C4-2B (cell line): ENCODE results near the gene TRIM14.

Experiments
- H3K27ac ChIP-seq: fragments of 450-650 bp; 2 replicates; pipeline ENCODE4 v1.5.1; 2017
- ZFX ChIP-seq: fragments of 450-650 bp; IDR thresholded peaks from 2 replicates; pipeline ENCODE4 v1.6.1; 2017
- TF ChIP-seq, protein P1 (sequence below): fragments of 450-650 bp; conservative IDR thresholded peaks from 2 replicates; pipeline ENCODE4 v1.5.1; 2017; ENCODE audit warnings: mild to moderate bottlenecking

The TRIM14 gene

DNA sequence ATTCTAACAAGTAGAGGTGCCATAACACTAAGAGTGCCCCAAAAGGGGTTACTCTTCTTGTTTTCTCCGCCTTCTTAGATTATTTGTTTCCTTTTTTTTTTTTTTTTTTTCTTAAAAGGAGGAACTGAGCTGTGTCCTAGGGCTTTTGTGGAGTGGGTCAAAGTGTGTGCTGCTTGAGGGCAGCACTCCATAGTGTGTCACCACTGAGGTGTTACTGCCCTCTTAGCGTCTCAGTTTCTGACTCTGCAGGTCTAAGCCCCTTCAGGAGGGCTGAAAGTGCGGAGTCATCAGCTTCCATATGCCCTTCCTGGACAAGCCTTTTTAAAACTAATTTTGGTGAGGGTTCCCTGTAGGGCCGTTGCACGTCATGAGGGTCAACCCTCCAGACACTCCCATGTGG lies 75.1 kb downstream of the TRIM14 start:
- no peak for TF ChIP-seq ZFX
- TF ChIP-seq, protein P1, sequence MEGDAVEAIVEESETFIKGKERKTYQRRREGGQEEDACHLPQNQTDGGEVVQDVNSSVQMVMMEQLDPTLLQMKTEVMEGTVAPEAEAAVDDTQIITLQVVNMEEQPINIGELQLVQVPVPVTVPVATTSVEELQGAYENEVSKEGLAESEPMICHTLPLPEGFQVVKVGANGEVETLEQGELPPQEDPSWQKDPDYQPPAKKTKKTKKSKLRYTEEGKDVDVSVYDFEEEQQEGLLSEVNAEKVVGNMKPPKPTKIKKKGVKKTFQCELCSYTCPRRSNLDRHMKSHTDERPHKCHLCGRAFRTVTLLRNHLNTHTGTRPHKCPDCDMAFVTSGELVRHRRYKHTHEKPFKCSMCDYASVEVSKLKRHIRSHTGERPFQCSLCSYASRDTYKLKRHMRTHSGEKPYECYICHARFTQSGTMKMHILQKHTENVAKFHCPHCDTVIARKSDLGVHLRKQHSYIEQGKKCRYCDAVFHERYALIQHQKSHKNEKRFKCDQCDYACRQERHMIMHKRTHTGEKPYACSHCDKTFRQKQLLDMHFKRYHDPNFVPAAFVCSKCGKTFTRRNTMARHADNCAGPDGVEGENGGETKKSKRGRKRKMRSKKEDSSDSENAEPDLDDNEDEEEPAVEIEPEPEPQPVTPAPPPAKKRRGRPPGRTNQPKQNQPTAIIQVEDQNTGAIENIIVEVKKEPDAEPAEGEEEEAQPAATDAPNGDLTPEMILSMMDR: no peak
- no peak overlapping the region; the same call in 1 of the 2 replicates for H3K27ac ChIP-seq

DNA sequence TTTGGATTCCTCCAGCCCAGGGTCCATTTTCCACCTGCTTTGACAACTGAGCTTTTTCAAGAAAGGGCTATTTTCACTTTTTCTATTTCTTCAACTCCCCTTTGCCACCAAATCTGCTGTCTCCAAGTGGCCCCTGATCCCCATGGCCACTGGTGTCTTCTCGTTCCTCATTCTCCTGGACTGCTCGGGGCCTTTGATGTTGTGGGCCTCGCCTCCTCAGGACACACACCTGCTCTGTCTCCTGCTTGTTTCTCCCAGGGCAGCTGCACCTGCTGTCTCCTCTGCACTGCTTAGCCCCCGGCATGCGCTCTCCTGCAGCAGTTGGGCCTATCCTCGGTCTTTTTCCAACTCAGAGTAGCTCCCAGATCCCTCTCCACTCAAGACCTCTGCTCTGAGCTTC lies 78.8 kb downstream of the TRIM14 start:
- no peak overlapping the region for H3K27ac ChIP-seq
- TF ChIP-seq, protein P1: no peak
- no peak for TF ChIP-seq ZFX

DNA sequence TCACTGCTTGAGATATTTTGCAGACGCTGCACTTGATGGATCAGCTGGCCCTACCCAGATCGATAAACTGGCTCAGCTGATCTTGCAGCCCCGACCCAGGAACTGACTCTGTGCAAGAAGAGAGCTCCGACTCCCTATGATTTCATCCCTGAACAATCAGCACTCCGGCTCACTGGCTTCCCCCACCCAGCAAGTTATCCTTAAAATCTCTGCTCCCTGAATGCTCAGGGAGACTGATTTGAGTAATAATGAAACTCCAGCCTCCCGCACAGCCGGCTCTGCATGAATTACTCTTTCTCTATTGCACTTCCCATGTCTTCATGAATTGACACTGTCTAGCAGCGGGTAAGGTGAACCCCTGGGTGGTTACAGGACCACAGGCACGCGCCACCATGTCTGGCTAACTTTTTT lies 79.4 kb downstream of the TRIM14 start:
- H3K27ac ChIP-seq: no peak overlapping the region
- TF ChIP-seq, protein P1: no peak
- no peak for TF ChIP-seq ZFX

DNA sequence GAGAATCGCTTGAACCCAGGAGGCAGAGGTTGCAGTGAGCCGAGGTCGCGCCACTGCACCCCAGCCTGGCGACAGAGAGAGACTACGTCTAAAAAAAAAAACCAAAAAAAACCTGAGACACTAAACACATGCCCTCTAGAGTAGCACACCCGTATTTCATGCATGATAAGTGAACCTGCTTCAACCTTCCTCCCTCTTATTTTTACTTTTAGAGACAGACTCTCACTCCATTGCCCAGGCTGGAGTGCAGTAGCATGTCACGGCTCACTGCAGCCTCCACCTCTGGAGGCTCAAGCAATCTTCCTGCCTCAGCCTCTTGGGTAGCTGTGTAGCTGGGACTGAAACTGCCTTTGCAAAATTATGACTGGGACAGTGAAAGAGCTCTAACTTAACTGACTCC lies 80.1 kb downstream of the TRIM14 start:
- TF ChIP-seq, protein P1: no peak
- TF ChIP-seq ZFX: no peak
- H3K27ac ChIP-seq: no peak overlapping the region

DNA sequence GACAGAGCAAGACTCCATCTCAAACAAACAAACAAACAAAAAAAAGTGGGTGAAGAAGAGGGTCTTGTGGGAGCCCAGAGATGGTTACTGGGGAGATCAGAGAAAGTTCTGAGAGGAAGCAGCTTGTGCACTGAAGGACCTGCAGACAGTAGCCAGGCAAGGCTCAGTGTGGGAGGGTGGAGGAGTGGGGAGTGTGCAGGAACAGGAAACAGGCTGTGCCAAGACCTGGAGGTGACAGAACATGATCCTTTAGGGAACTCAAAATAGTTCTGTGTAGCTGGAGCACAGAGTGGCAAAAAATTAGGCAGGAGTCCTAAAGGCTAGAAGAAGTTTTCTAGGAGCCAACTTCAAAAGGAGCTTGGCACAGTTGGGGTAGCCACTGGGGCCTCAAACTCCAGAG lies 81.7 kb downstream of the TRIM14 start:
- TF ChIP-seq, protein P1: no peak
- TF ChIP-seq ZFX: no peak
- H3K27ac ChIP-seq: peak overlapping the region; percentile 9

DNA sequence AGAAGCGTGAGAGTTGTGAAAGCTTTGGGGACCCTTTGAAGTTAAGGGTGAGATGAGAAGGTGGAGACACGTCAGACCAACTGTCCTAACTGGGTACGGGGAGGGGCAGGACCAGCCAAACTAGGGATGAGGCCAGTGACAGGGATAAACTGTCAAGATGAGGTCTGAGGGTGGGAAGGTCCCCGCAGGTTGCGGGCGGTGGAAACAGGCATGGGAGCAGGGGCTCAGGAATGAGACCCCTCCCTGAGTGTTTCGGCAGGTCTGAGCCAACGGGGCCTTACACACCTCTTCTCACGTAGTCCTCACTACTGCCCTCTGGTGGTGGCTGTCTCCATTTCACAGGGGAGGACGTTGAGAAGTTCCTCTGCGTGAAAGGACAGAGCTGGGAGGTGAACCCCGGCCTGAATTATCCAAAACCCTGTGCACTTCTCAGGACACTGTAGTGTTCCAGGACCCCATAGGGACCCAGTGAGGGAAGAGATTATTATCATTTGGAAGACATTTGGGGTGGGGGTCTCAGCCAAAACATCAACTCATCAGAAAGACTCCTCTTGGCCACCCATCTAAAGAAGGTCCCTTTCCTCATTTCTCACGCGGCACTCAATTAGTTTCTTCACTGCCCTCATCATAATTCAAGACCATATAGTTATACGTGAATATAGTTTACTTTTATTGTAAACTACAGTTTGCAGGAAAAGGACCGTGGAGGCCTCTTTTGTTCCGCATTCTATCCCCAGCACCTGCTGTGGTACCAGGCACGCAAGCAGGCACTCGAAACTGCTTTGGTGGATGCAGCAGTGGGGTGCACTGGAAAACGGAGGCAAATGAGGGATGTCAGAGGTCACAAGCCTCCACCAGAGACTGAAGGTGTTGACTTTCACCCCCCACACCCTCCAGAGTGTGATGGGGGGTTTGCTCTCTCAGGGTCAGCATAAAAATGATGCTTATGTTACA lies 84.2 kb downstream of the TRIM14 start:
- TF ChIP-seq, protein P1: peak; percentile 89
- no peak for TF ChIP-seq ZFX
- no peak overlapping the region for H3K27ac ChIP-seq

DNA sequence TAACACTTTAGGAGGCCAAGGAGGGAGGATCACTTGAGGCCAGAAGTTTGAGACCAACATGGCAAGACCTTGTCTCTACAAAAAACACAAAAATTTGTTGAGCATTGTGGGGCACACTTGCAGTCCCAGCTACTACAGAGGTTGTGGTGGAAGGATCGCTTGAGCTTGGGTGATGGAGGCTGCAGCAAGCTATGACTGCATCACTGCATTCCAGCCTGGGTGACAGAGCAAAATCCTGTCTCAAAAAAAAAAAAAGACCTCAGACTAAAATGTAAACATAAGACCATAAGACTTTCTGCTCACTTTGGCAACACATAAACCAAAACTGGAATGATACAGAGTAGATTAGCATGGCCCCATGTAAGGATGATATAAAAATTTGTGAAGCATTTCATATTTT lies 87.1 kb downstream of the TRIM14 start:
- TF ChIP-seq ZFX: no peak
- TF ChIP-seq, protein P1: no peak
- no peak overlapping the region for H3K27ac ChIP-seq
